Measurements from ENCODE around the gene CRYGD. TPM values are rescaled to one million over a fixed set of nuclear protein-coding genes. Genes with fewer than 3 reads are reported as not detected.
"Not testable (repeated sequence)": the region's sequence is repeated elsewhere in the genome, so short reads cannot be mapped to it uniquely, and the experiment has no call there.

The CRYGD gene
- total RNA-seq, 1 donor from 2014 or later, result not detected

DNA sequence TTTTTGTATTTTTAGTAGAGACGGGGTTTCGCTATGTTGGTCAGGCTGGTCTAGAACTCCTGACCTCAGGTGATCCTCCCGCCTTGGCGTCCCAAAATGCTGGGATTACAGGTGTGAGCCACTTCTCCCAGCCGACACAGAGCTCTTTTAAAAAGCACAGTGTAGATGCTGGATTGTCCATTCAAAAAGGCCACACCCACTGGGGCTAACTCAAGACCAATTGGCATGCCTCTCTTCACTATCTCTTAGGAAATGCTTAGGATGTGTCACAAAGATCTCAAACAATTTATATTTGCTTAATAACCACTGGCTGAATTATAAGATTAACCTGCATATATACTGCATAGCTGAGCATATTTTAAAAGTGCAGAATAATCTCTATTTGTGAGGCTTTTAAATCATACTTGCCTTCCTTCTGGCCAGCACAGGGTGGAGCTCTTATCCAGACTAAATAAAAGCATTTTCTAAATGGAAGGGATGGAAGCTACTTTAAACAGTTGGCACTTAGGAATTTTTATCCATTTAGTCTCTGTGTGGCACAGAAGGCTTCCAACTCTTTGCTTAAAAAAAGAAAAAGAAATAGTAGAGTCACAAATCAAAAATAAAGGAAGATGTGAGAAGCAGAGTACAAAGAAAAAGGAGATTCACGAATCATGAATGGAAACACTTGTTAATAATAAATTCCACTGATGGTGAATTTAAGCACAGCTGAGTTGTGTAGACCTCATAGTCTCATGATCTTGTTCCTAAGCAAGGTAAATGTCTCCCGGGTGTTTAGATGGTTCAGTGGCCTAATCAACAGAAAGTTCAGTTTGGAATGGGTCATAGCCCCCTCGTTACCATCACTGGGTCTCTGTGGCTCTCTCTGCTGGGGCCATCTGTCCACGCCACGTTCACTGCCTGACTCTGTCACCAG, 22.4 kb downstream of the CRYGD start:
- Histone ChIP-seq H3K36me3 (ENCODE audit: control insufficient read depth, insufficient read depth, low read length) (no peaks in the 10 kb centered on the region), H3K4me3 (ENCODE audit: low read depth, low read length) (no peak overlapping the region), H3K27me3 (ENCODE audit: control insufficient read depth, insufficient read depth, low read length) (peaks cover 2% of the 10 kb centered on the region)
- TF ChIP-seq CTCF (IDR thresholded peaks at IDR 0.05; ENCODE audit: insufficient read depth, low read length, poor library complexity, severe bottlenecking), result peak; percentile 50
- no peak for DNase-seq (ENCODE audit: low read depth)

DNA sequence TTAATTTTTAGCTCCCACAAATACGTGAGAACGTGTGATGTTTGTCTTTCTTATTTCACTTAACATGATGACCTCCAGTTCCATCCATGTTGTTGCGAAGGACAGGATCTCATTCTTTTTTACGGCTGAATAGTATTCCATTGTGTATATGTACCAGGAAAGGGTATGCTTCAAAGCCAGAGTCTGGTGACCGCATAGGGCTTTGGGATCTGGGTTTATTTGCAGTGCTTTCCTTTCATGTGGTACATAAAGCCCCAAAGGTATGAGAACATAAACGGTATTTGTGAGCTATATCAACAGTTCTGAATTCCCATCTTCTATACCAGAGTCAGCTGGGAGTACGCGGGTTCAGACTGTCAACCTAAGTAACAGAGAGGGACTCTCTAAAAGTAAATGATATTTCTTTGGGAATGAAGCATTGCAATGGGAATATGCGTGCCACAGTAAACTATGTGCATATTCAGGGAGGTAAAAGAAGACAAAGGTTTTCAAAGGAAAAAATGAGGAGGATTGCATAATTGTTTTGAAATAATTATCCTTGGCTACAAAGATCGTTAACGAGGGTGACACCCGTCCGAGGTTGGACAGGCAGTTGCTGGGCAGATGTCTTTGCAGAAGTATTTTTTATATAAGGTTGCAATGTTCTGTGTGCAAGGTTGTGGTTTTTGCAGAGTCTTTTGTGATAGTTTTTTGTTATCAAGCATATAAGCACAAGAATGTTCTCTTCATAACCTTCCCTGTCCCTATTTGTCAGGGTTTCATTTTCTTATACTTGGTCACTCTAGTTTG, 24.4 kb downstream of the CRYGD start:
- Histone ChIP-seq H3K4me3 (ENCODE audit: low read depth, low read length) (no peak overlapping the region), H3K27me3 (ENCODE audit: control insufficient read depth, insufficient read depth, low read length) (peaks cover 2% of the 10 kb centered on the region), H3K36me3 (ENCODE audit: control insufficient read depth, insufficient read depth, low read length) (no peaks in the 10 kb centered on the region)
- no peak for DNase-seq (ENCODE audit: low read depth)
- no peak for TF ChIP-seq CTCF (IDR thresholded peaks at IDR 0.05; ENCODE audit: insufficient read depth, low read length, poor library complexity, severe bottlenecking)

- H3K36me3 ChIP-seq (ENCODE audit: control insufficient read depth, insufficient read depth, low read length); H3K4me3 ChIP-seq (ENCODE audit: low read depth, low read length); DNase-seq (ENCODE audit: low read depth); H3K27me3 ChIP-seq (ENCODE audit: control insufficient read depth, insufficient read depth, low read length): not testable (repeated sequence)
Measured at GRCh38 chr2:208098701-208099100, 25.6 kb downstream of the CRYGD start.

- no peak for DNase-seq (ENCODE audit: low read depth)
- TF ChIP-seq CTCF (IDR thresholded peaks at IDR 0.05; ENCODE audit: insufficient read depth, low read length, poor library complexity, severe bottlenecking), result no peak
- no peaks in the 10 kb centered on the region for H3K36me3 ChIP-seq (ENCODE audit: control insufficient read depth, insufficient read depth, low read length)
- H3K27me3 ChIP-seq (ENCODE audit: control insufficient read depth, insufficient read depth, low read length), result no peaks in the 10 kb centered on the region
- no peak overlapping the region for H3K4me3 ChIP-seq (ENCODE audit: low read depth, low read length)
Measured at GRCh38 chr2:208098267-208098666, 26.1 kb downstream of the CRYGD start.

DNA sequence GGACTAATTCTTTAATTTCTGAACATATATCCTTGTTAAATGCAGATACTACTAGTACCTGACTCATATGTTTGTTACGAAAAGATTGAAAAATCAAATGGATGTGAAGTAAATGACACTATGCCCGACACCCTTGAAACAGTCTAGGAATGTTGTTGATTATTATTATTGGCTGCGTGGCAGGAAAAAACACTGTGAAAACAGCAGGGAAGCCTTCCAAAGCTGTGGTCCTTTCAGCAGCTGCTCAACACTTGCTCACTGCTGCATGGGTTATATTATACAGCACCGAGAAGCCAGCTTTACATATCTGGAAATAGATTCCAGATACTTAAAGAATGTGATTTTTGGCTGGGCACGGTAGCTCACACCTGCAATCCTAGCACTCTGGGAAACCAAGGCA, 26.5 kb downstream of the CRYGD start:
- TF ChIP-seq CTCF (IDR thresholded peaks at IDR 0.05; ENCODE audit: insufficient read depth, low read length, poor library complexity, severe bottlenecking), result no peak
- Histone ChIP-seq H3K36me3 (ENCODE audit: control insufficient read depth, insufficient read depth, low read length) (no peaks in the 10 kb centered on the region), H3K27me3 (ENCODE audit: control insufficient read depth, insufficient read depth, low read length) (no peaks in the 10 kb centered on the region), H3K4me3 (ENCODE audit: low read depth, low read length) (no peak overlapping the region)
- no peak for DNase-seq (ENCODE audit: low read depth)

DNA sequence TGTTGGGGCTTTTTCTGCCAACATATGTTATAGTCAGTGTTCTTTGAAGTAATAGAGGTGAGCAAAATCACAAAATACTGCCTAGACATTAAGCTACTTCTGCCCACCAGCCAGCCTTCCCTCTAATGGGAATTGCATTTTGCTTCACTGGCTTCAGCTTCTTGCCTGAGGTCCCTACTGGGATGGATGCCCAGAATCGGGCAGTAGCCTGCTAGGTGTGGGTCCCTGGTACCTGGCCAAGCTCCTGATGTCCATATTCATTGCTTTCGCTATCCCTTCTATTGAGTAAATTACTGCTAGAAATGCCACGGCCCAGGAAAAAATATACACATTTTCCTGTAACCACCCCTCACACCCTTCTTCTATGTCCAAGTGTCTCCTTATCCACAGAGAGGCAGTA, 27.0 kb downstream of the CRYGD start:
- no peak for DNase-seq (ENCODE audit: low read depth)
- Histone ChIP-seq H3K27me3 (ENCODE audit: control insufficient read depth, insufficient read depth, low read length) (peaks cover 2% of the 10 kb centered on the region), H3K36me3 (ENCODE audit: control insufficient read depth, insufficient read depth, low read length) (no peaks in the 10 kb centered on the region), H3K4me3 (ENCODE audit: low read depth, low read length) (no peak overlapping the region)
- no peak for TF ChIP-seq CTCF (IDR thresholded peaks at IDR 0.05; ENCODE audit: insufficient read depth, low read length, poor library complexity, severe bottlenecking)

All from kidney epithelial cell (primary cell).